PC-9 (cell line): ENCODE data around the gene SSBP4. TPM values are rescaled to one million over a fixed set of nuclear protein-coding genes. Genes with fewer than 3 reads are reported as not detected.

ENCODE experiments used
- BruUV-seq: library from RNA; stranded (reverse); fragments of 400-500 nt; replicated peaks from 2 replicates; lab custom pipeline; 2021; lab: Mats Ljungman, UMichigan
- CTCF ChIA-PET: fragments of 300-600 bp; sonication (Branson Sonifier 250); formaldehyde crosslinking; loops from one replicate; lab custom pipeline; 2022; ENCODE audit warnings: antibody characterized with exemption; lab: Charles Lee
- POLR2A ChIA-PET: fragments of 300-600 bp; sonication (Branson Sonifier 250); formaldehyde crosslinking; loops from one replicate; lab custom pipeline; 2022; ENCODE audit warnings: antibody characterized with exemption; ENCODE audit not compliant: unreplicated experiment; lab: Charles Lee
- DNase-seq, 2 experiments: peaks; one replicate each; pipeline versions ENCODE4 v3.0.0 to v3.0.0-alpha.2; 2015 to 2022; ENCODE audit warnings: mixed read lengths in 1 of 2
- H2AFZ ChIP-seq: fragments of 200-600 bp; sonication (generic); 2 replicates; pipeline ENCODE4 v1.8.1; 2017; ENCODE audit warnings: antibody characterized with exemption
- H3F3A ChIP-seq: fragments of 200-600 bp; sonication (generic); 2 replicates; pipeline ENCODE4 v1.8.1; 2017; ENCODE audit warnings: antibody characterized with exemption, mild to moderate bottlenecking, low read depth; ENCODE audit not compliant: insufficient read depth
- H3K27ac ChIP-seq: fragments of 200-600 bp; sonication (generic); 2 replicates; pipeline ENCODE4 v1.6.1; 2016; ENCODE audit warnings: mixed run types
- H3K27me3 ChIP-seq: fragments of 200-600 bp; sonication (generic); 2 replicates; pipeline ENCODE4 v1.6.1; 2016; ENCODE audit warnings: low read depth, mixed run types; ENCODE audit not compliant: insufficient read depth
- H3K36me3 ChIP-seq: fragments of 200-600 bp; sonication (generic); 2 replicates; pipeline ENCODE4 v1.6.1; 2016; ENCODE audit warnings: low read depth, mixed run types
- H3K4me1 ChIP-seq: fragments of 200-600 bp; sonication (generic); replicated peaks from 2 replicates; pipeline ENCODE4 v1.6.1; 2016; ENCODE audit warnings: mixed run types; ENCODE audit not compliant: insufficient read depth
- H3K4me2 ChIP-seq: fragments of 200-600 bp; sonication (generic); 2 replicates; pipeline ENCODE4 v1.6.1; 2017; ENCODE audit warnings: mixed run types
- H3K4me3 ChIP-seq: fragments of 200-600 bp; sonication (generic); 2 replicates; pipeline ENCODE4 v1.6.1; 2016; ENCODE audit warnings: mixed run types
- H3K79me2 ChIP-seq: fragments of 200-600 bp; sonication (generic); 2 replicates; pipeline ENCODE4 v1.6.1; 2017; ENCODE audit warnings: low read depth, mixed run types
- H3K9me2 ChIP-seq: fragments of 200-600 bp; sonication (generic); 2 replicates; pipeline ENCODE4 v1.8.1; 2017; ENCODE audit warnings: mild to moderate bottlenecking; ENCODE audit not compliant: insufficient read depth
- H3K9me3 ChIP-seq: fragments of 200-600 bp; sonication (generic); 2 replicates; pipeline ENCODE4 v1.8.1; 2016; ENCODE audit warnings: low read depth; ENCODE audit not compliant: insufficient read depth
- H4K20me1 ChIP-seq: fragments of 200-600 bp; sonication (generic); 2 replicates; pipeline ENCODE4 v1.8.1; 2017; ENCODE audit not compliant: insufficient read depth
- EZH2 ChIP-seq: fragments of 200-600 bp; sonication (generic); IDR thresholded peaks from 2 replicates; pipeline ENCODE4 v1.8.0; 2017; ENCODE audit warnings: antibody characterized with exemption, low read depth
- intact Hi-C: fragments of 100-400 bp; cut with micrococcal nuclease; formaldehyde crosslinking; loops from one replicate; pipeline ENCODE4 v1.10.0; 2022; ENCODE audit not compliant: unreplicated experiment
- total RNA-seq: library from RNA; stranded (reverse); gene quantifications from 2 replicates; pipeline ENCODE4 v1.2.3, GENCODE V29; 2021
- TF ChIP-seq, protein P1 (sequence below): fragments of 200-600 bp; sonication (generic); conservative IDR thresholded peaks from 2 replicates; pipeline ENCODE4 v1.6.1; 2017; ENCODE audit warnings: mixed run types, antibody characterized with exemption, mild to moderate bottlenecking, moderate library complexity

The SSBP4 gene
- total RNA-seq, 1 experiment from 2014 or later: 56.6 TPM

DNA sequence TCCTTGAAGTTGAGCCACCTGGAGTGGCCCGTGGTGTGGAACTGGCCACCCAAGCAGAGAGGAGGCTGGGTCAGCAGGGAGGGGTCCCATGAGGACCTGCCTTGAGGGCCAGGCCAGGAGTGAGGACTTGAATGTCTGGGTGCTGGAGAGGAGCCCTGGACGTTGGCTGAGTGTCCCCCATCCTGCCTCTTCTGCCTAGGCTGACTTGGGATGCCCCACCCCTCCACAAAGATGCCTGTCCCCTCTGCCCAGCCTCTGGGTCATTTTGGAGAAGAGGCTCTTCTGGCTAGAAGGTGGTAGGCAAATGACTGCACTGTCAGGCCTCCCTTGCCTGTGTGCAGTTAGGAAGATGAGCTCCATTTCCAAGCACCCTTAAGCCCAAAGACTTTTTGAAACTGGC is 1.7 kb downstream of the SSBP4 start:
- Histone ChIP-seq H3K27me3 (no peaks in the 10 kb centered on the region), H3K9me2 (no peaks in the 10 kb centered on the region), H3F3A (peaks cover 35% of the 10 kb centered on the region), H3K4me3 (peak overlapping the region; percentile 68; the same call in 1 of the 2 replicates), H4K20me1 (peaks cover 54% of the 10 kb centered on the region), H2AFZ (no peak overlapping the region), H3K27ac (no peak overlapping the region), H3K4me1 (peaks cover 36% of the 10 kb centered on the region), H3K9me3 (no peaks in the 10 kb centered on the region), H3K79me2 (peaks cover 44% of the 10 kb centered on the region), H3K4me2 (peak overlapping the region; percentile 76), H3K36me3 (no peaks in the 10 kb centered on the region)
- POLR2A ChIA-PET: interaction anchor here (0.5 to 0.6 kb wide), 2 partner anchors 435 to 548 kb away, joined by 5 to 6 read pairs; no protein-coding TSS in a partner anchor
- intact Hi-C loops: no loop called here
- BruUV-seq: no TSS peak
- CTCF ChIA-PET: no interaction called here
- DNase-seq: no peak
- TF ChIP-seq, protein P1, sequence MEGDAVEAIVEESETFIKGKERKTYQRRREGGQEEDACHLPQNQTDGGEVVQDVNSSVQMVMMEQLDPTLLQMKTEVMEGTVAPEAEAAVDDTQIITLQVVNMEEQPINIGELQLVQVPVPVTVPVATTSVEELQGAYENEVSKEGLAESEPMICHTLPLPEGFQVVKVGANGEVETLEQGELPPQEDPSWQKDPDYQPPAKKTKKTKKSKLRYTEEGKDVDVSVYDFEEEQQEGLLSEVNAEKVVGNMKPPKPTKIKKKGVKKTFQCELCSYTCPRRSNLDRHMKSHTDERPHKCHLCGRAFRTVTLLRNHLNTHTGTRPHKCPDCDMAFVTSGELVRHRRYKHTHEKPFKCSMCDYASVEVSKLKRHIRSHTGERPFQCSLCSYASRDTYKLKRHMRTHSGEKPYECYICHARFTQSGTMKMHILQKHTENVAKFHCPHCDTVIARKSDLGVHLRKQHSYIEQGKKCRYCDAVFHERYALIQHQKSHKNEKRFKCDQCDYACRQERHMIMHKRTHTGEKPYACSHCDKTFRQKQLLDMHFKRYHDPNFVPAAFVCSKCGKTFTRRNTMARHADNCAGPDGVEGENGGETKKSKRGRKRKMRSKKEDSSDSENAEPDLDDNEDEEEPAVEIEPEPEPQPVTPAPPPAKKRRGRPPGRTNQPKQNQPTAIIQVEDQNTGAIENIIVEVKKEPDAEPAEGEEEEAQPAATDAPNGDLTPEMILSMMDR: no peak
- no peak for TF ChIP-seq EZH2

- POLR2A ChIA-PET: interaction anchor here (0.6 kb wide), 1 partner anchor 435 kb away, joined by 5 read pairs; no protein-coding TSS in a partner anchor
- H3K79me2 ChIP-seq: peaks cover 44% of the 10 kb centered on the region
- H3K36me3 ChIP-seq: no peaks in the 10 kb centered on the region
- H2AFZ ChIP-seq: no peak overlapping the region
- H3K4me3 ChIP-seq: no peak overlapping the region
- H3K27ac ChIP-seq: no peak overlapping the region
- DNase-seq: no peak
- peaks cover 31% of the 10 kb centered on the region for H3K4me1 ChIP-seq
- H4K20me1 ChIP-seq: peaks cover 57% of the 10 kb centered on the region
- CTCF ChIA-PET: no interaction called here
- H3K9me3 ChIP-seq: no peaks in the 10 kb centered on the region
- H3F3A ChIP-seq: peaks cover 29% of the 10 kb centered on the region
- no peaks in the 10 kb centered on the region for H3K9me2 ChIP-seq
- H3K4me2 ChIP-seq: peak overlapping the region; percentile 76
- intact Hi-C loops: no loop called here
- BruUV-seq: no TSS peak
- no peaks in the 10 kb centered on the region for H3K27me3 ChIP-seq
- TF ChIP-seq, protein P1: no peak
- no peak for TF ChIP-seq EZH2
These were observed 2.3 kb downstream of the SSBP4 start for GRCh38 chr19:18421371-18421959.

- Histone ChIP-seq H3K36me3 (no peaks in the 10 kb centered on the region), H3F3A (peaks cover 21% of the 10 kb centered on the region), H3K9me2 (no peaks in the 10 kb centered on the region), H3K4me3 (no peak overlapping the region), H3K27me3 (no peaks in the 10 kb centered on the region), H2AFZ (no peak overlapping the region), H3K79me2 (peaks cover 44% of the 10 kb centered on the region), H3K27ac (no peak overlapping the region), H3K4me2 (no peak overlapping the region), H3K4me1 (peaks cover 25% of the 10 kb centered on the region), H3K9me3 (no peaks in the 10 kb centered on the region), H4K20me1 (peaks cover 61% of the 10 kb centered on the region)
- POLR2A ChIA-PET: no interaction called here
- BruUV-seq: no TSS peak
- DNase-seq: no peak
- CTCF ChIA-PET: no interaction called here
- intact Hi-C loops: no loop called here
- TF ChIP-seq, protein P1: no peak
- TF ChIP-seq EZH2: no peak
These were observed 3.5 kb downstream of the SSBP4 start for GRCh38 chr19:18422530-18423191.
